Endometrial microvascular endothelial cells (primary cell): ENCODE measurements around the gene CHD5. TPM values are rescaled to one million over a fixed set of nuclear protein-coding genes. Genes with fewer than 3 reads are reported as not detected.
"Not testable (repeated sequence)": the region's sequence is repeated elsewhere in the genome, so short reads cannot be mapped to it uniquely, and the experiment has no call there.

Experiments
- in situ Hi-C: cut with HindIII; loops from 2 replicates; pipeline ENCODE4 v1.10.0; 2017; ENCODE audit warnings: low sequenced_read_pairs, low pct_unique_long_range_greater_than_20kb; ENCODE audit errors: inconsistent ontology term
- total RNA-seq: library from RNA; depleted of rRNA; stranded (reverse); fragments of >200 nt; gene quantifications from one replicate; pipeline ENCODE4 v1.2.3, GENCODE V29; 2015; ENCODE audit errors: inconsistent ontology term

Gene CHD5
- not detected for total RNA-seq

GRCh38 chr1:6180268-6180706 lies at the start of gene CHD5:
TSS of gene CHD5 (minus strand) at chr1:6180321. CDS start at chr1:6180023, 298 bp downstream.
- in situ Hi-C loops: no loop called here

GRCh38 chr1:6225651-6226050 lies 45.5 kb upstream of the CHD5 start:
- in situ Hi-C loops: no loop called here

- in situ Hi-C loops: no loop called here
Measured at GRCh38 chr1:6224718-6225117, 44.6 kb upstream of the CHD5 start.

- in situ Hi-C loops: no loop called here
Measured at GRCh38 chr1:6223617-6224016, 43.5 kb upstream of the CHD5 start.

GRCh38 chr1:6222636-6223035 lies 42.5 kb upstream of the CHD5 start:
- in situ Hi-C loops: no loop called here

- in situ Hi-C loops: no loop called here
Measured at GRCh38 chr1:6221210-6221784, 41.2 kb upstream of the CHD5 start.

- in situ Hi-C loops: no loop called here
Measured at GRCh38 chr1:6220236-6220635, 40.1 kb upstream of the CHD5 start.

- in situ Hi-C loops: not testable (repeated sequence)
Measured at GRCh38 chr1:6219641-6220040, 39.5 kb upstream of the CHD5 start.

GRCh38 chr1:6218375-6219164 lies 38.4 kb upstream of the CHD5 start:
- in situ Hi-C loops: no loop called here

- in situ Hi-C loops: no loop called here
Measured at GRCh38 chr1:6212193-6212959, 32.3 kb upstream of the CHD5 start.

GRCh38 chr1:6211731-6212130 lies 31.6 kb upstream of the CHD5 start:
- in situ Hi-C loops: no loop called here

GRCh38 chr1:6210591-6211355 lies 30.7 kb upstream of the CHD5 start:
- in situ Hi-C loops: no loop called here

- in situ Hi-C loops: no loop called here
Measured at GRCh38 chr1:6209661-6210580, 29.8 kb upstream of the CHD5 start.

GRCh38 chr1:6208723-6209660 lies 28.9 kb upstream of the CHD5 start:
- in situ Hi-C loops: no loop called here

GRCh38 chr1:6207921-6208320 lies 27.8 kb upstream of the CHD5 start:
- in situ Hi-C loops: no loop called here

GRCh38 chr1:6207075-6207885 lies 27.2 kb upstream of the CHD5 start:
- in situ Hi-C loops: no loop called here
